HG02938 (cell line): ENCODE results near the gene TOP3A.

Source experiments
- ATAC-seq: cut with Tn5 transposase; IDR thresholded peaks from one replicate; pipeline ENCODE4 v1.9.1; 2021; ENCODE audit warnings: mild to moderate bottlenecking, moderate library complexity; ENCODE audit not compliant: unreplicated experiment

Gene TOP3A

DNA sequence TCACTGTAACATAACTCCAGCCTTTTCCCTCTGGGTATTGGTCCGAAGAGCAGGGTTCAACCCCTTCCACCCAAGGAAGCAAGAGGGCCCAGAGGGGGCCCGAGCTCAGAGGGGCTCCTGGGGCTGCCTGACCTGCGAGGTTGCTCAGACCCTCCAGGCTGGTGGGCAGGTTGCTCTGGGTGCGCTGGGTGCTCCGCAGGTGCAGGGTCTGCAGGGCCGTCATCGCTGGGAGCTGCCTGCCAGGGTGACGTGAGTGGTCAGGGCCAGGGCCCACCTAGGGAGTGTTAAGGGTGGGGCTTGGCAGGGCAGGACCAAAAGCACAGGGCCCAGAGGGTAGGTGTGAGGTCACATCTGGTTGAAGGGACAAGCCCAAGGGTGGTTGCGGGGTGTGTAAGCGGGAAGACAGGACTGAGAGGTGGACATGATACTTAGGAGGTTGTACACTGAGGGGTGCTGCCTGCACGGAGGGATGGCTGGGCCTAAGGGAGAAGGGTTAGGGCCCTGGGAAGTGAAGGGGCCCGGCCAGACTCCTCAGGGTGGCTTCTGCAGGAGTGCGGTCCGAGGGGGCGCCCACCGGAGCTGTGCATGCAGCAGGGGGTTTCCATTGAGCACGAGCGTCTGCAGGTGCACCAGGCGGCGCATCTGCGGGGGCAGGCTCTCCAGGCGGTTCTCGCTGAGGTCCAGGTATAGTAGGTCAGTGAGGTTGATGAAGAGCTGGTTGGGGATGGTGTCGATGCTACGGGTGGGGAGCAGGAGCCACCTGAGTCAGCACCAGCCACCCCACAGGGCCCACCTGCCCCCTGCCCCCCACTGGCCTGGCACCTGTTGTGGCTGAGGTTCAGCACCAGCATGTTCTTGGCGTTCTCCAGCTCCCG, 60.6 kb downstream of the TOP3A start:
- ATAC-seq, result no peak

DNA sequence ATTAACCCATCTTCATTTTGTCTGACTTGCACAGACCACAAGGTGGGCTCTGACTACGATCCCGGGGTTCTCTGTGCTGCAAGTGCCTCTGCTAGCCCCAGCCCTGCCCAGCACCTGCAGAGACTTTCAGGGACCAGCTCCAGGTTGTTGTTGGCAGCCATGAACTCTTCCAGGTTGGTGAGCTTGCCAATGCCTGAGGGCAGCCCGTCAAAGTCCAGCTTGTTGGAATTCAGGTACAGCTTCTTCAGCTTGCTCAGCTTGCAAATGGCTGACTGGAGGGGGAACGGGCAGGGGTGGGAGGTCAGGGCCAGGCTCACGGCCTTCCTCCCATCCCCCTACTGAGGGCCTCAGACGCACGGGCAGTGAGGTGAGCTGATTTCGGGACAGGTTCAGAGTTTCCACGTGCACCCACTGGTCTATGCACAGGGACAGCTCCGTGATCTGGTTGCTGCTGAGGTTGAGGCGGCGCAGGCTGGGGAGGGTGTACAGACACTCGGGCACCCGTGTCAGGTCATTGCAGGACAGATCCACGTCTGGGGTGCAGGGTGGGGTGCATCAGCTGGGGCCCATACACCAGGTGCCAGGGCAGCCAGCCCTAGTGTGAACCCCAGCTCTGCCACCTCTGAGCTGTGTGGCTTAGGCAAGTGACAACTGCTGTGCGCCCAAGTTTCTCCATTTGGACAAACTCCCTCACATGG, 61.5 kb downstream of the TOP3A start:
- ATAC-seq, result no peak

DNA sequence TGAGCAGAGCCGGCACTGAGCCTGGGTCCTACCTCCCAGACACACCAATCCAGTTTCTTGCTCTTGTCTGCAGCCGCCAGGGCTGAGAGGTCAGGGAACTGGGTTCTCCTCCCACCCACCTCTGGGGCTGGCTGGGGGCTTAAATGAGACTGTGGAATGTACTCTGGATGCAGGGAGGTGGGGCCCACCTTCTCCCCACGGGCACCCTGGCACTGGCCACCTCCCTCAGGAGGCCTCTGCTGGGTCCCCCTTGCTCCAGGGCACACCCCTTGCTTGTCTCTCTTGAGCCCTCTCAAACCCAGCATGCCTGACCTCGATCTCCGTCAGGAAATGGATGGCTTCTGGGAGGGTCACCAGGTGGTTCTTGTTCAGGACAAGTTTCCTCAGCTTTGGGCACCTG, 62.6 kb downstream of the TOP3A start:
- no peak for ATAC-seq

DNA sequence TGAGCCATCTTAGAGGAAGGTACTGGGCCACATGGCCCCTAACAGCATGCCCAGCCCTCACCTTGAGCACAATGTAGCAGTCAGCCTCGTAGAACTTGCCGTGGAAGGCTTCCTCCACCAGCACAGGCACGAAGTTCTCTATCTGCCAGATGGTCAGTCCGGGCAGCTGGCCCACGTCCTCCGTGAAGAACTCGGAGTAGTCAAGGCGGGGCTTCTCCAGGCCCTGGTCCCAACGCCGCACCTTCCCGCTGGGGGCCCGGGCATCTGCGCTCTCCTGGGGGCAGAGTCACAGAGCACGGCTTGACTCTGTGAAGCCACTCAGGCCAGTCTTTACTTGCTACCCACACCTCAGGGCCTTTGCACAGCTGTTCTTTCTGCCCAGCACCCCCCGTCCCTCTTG, 63.6 kb downstream of the TOP3A start:
- ATAC-seq, result no peak

DNA sequence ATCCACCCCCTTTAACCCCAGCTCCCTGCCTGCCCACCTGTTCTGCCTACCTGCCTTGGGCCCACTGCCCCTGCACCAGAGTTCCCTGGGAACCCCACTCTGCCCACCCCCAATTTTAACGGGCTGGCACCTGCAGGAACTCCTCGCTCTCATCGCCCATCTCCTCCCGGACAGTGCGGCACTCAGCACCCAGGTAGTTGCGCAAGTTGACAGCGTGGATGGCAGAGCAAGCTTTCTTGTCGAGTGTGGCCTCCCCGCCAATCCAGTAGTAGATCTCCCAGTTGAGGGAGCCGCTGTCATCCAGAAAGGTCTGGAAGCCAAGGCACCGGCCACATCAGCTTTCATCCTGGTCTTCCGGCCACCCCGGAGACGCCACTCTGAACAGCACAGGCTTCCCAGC, 64.1 kb downstream of the TOP3A start:
- no peak for ATAC-seq

DNA sequence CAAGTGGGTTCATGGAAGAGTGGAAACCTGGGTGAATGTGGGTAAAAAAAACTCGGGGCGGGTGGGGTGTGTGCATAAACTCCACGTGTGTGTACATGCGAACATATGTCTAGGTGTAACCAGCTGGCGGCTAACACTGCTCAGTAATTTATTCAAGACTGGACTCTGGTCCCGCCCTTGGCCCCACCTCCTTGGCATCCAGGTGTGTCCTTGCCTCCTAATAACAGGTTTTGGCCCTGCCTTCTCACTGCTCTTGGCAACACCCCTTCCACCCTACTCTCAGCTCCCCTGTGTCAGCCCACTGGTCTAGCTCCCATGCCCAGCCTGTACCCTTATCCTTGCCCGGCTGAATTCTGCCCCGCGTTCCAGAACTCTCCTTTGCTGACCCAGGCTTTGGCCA, 64.5 kb downstream of the TOP3A start:
- no peak for ATAC-seq

DNA sequence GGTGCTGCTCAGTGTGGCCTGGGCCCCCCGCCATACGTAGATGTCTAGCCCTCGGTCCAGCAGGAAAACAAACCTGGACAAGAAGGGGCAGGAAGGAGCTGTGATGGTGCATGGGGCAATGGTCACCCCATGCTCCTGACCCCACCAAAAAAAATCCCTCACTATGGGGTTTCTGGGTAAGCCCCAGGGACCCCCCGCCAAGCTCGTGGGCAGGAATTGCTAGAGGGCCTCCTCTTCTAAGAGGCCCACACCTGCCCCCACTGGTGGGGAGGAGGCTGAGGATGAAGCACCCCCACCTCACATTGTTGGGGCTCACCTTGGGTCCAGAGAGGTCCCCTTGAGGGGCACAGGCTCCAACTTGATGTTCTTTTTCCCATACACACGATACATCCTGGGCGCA, 66.0 kb downstream of the TOP3A start:
- no peak for ATAC-seq

DNA sequence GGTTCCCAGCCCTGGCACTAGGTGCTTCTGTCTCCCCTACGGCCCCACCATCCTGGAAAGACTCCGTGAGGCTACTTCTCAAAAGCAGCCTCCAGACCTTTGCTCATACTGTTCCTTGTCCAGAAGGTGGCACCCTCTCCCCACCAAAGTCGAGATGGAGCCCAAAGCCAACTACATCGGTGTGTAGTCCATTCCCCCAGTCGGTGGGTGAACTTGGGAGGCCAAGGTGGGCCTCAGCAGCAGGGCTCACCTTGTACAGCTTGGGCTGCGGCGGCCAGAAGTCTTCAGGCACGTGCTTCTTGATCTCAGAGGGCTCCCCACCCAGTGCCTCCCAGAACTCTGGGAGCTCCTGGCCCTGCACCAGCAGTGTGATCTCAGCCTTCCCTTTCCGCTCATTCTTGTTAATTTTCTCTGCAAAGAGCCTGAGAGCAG, 66.5 kb downstream of the TOP3A start:
- no peak for ATAC-seq

DNA sequence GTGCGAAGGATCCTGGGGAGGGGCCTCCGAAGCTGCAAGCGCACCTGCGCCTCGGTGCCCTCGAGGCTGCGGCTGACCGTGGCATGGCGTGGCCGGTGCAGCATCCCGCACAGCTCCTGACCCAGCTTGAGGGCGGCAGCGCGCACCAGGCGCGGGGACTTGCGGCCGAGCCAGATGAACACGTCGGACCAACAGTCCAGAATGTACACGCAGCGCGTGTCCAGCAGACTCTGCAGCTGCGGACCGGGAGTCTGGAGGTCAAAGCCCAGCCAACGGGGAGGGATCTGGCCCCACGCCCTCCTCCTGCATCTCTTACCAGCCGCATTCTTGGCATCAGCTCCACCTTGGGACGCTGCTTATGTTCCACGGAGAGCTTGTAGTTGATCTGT, 67.2 kb downstream of the TOP3A start:
- no peak for ATAC-seq

DNA sequence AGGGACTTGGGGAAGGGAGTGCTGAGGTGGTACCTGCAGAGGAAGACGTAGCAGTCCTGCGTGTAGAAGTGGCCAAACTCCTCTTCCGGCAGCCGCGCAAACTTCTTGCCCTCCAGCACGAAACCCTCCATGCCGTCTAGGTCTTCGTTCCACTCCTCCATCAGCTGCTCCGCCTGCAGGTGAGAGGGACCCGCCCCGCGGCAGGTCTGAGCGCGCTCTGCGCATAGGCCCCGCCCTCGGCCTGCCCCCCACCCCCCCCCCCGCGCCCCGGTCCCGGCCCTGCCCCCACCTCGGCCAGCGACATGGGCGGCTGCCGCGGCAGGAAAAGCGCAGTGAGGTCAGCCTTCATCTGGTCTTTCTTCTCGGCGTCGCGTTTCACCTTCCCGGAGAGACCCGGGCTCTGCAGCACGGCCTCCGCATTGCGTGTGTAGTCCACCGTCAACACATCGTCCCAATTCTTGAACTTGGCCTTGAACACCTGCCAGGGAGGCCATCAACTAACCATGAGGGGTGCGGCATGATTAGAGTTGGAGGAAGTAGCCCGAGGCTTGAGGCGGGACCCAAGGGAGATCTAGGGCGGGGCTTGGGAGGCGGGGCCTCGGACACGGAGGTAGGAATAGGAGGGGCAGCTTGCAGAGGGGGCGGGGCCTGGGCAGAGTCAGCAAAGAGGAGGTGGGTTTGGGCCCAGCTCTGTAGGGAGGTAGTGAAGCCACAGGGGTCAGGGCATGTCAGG, 67.7 kb downstream of the TOP3A start:
- ATAC-seq, result no peak

DNA sequence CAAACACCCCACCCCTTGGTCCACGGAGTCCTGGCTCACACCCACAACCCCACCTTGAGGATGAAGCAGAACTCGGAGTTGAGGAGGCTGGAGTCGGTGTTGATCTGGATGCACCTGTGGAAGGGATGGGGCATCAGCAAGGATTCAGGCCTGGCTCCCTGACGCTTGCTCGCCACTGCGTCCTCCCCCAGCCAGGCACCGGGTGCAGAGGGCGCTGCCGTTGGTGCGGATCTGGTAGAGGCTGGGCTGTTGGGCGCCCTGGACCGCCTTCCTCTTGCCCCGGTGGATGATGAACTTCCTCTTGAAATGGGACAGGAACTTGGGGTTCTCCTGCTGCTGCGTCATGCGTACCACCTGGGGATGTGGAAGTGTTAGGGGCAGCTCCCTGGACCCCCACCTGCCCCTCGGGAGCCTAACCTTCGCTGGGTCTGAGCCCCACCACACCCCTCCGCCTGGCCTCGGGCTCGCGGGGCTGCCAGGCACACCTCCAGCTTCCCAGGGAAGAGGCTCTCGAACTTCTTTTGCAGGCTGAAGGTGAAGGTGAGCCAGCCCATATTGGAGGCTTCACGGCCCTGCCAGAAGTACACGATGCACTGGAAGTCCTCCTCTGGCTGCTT, 68.6 kb downstream of the TOP3A start:
- ATAC-seq, result no peak

DNA sequence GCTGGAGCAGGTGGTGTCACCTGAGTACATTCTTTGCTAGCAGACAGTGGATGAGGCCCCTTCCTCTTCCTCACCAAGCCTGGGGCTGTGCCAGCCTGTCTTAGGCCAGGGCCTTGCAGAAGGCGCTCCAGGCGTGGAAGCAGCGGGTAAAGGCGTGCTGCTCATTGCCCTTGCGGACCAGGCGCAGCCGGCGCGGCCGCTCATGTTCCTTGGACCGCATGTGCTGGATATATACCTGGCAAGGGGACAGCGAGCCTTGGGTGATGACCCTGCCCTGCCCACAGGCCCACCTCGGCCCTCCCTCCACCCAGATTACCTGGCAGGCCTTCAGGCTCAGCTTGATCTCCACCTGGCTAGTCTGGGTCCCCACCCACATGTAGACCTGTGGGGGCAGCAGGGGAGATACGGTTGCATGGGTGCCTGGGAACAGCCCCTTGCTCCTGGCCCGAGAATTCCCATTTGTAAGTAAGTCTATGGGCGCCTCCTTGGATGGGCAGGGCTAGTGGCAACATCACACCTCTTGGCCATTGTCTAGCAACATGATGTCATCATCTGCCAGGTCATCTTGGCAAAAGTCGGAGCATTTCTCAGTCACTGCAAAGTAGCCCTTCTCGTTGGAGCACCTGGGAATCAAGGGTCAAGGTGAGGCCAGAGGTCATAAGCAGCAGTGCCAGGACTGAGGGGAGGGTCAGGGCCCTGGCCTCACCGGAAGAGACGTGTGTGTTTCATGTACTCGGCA, 69.6 kb downstream of the TOP3A start:
- no peak for ATAC-seq

DNA sequence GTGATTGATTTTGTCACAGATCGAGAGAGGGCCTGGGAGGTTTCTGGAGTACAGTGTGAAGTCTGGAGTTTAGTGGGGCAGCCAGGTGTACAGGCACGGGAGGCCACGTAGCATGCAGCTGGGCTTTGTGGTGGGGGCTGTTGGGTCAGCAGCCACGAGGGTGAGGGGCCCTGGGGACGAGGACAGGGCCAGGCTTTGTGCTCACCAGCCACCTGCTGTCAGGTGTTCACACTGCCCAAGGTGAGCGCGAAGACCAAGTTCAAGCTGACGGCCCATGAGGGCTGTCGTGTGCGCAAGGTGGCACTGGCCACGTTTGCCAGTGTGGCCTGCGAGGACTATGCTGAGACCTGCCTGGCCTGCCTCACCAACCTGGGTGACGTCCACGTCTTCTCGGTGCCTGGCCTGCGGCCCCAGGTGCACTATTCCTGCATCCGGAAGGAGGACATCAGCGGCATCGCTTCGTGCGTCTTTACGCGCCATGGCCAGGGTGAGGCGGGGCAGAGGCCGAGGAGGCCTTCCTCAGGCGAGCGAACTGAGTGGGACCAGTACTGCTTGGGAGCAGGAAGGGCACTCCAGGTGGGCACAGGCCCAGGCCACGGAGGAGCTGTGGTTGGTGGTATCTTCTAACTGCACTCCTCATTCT, 73.4 kb downstream of the TOP3A start:
- ATAC-seq, result no peak

DNA sequence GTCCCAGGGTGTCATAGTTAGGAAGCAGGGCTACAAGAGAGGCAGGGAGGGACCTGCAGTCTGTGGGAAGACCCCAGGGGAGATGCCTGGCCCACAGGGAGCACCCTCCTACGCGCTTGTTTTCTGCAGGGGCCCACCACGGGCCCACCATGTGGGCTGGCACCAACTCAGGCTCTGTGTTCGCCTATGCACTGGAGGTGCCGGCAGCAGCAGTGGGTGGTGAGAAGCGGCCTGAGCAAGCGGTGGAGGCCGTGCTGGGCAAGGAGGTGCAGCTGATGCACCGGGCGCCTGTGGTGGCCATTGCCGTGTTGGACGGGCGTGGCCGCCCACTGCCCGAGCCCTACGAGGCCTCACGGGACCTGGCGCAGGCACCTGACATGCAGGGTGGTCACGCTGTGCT, 74.3 kb downstream of the TOP3A start:
- ATAC-seq, result no peak

DNA sequence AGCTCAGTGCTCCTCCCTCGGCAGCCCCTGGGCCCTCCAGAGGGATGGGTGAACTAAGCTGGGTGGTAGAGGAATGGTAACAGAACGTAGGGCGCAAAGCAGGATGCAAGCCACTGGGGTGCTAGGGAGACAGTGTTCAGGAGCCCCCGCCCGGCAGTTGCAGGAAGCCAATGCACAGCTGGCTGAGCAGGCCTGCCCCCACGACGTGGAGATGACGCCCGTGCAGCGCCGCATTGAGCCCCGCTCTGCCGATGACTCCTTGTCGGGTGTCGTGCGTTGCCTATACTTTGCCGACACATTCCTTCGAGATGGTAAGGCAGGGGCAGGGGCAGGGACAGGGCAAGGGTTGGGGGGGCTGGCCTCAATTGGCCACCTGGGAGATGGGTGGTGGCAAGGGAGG, 76.5 kb downstream of the TOP3A start:
- no peak for ATAC-seq

DNA sequence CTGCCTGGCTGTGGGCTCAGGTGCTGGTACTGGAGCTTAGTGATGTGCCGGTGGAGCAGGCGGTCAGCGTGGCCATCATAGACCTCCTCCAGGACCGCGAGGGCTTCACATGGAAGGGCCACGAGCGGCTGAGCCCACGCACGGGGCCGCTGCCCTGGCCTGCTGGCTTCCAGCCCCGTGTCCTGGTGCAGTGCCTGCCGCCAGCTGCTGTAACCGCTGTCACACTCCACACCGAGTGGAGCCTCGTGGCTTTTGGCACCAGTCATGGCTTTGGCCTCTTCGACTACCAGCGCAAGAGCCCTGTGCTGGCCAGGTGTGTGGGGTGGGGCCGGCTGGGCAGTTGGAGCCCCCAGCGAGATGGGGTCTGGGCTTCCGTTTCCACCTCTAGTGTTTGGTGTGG, 77.3 kb downstream of the TOP3A start:
- ATAC-seq, result no peak

DNA sequence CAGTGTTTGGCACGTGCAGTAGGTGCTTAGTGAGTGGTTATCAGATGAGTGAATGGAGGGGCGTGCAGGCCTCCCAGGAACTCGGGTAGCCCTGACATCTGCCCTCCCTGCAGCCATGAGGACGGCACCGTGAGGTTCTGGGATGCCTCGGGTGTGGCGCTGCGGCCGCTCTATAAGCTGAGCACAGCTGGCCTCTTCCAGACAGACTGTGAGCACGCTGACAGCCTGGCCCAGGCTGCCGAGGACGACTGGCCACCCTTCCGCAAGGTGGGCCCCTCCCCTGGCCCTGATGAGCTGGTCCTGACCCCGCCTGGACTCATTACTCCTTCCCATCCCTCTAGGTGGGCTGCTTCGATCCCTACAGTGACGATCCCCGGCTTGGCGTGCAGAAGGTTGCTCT, 78.3 kb downstream of the TOP3A start:
- no peak for ATAC-seq

DNA sequence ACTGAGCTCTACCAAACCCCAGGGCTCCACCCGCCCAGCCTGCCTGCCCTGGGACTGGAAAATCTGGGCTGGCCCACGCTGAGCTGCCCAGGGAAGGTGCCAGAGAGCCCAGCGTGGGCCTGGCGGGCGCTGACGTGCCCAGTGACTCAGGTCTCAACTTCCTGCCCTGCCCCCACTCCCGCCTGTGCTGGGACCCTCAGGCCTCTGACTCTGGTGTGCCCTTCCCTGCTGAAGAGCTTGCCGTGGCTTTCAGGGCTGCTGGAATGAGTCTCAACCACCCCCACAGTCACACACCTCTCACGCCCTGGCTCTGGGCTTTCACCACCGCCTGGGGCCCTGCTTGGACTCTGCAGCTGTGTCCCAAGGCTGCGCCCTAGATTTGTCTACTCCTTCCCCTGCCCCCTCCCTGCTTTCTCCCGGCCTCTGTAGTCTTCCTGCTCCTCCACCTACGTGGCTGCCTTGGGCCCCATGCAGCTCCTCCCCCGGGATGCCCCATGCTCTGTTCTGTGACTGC, 79.0 kb downstream of the TOP3A start:
- ATAC-seq, result no peak

DNA sequence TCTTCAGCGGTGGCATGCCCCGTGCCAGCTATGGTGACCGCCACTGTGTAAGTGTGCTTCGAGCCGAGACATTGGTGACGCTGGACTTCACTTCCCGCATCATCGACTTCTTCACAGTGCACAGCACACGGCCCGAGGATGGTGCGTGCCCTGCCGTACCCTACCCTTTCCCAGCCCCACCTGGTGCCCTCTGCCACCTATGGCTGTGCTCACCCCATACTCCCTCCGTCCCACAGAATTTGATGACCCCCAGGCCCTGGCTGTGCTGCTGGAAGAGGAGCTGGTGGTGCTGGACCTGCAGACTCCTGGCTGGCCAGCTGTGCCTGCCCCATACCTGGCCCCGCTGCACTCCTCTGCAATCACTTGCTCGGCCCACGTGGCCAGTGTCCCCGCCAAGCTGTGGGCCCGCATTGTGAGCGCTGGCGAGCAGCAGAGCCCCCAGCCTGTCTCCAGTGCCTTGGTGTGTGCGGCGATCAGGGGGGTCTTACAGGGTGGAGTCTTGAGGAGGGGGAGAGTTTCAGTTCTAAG, 79.9 kb downstream of the TOP3A start:
- no peak for ATAC-seq
